ENCODE results near the gene VSIG8.
"Not testable (repeated sequence)": the region's sequence is repeated elsewhere in the genome, so short reads cannot be mapped to it uniquely, and the experiment has no call there.

The VSIG8 gene

DNA sequence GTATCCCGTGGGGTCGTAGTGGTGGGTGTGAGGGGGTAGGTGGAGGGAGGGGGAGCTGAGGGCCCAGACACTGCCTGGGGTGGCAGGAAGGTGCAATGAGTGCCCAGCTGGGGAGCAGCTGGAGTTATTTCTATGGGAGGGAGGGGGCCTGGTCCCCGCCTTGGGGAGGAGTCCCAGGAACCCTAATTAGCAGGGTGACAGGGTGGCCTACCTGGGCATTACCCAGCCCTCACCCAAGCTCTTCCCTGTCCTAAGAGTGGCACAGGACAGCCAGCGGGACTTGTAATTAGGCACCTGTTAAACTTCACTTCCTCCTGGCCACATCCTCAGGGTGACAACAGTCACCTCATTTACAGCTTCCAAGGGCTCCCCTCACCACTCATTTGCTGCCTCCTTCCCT, at the start of gene VSIG8:
TSS of gene VSIG8 (minus strand) at position 101 of the 400 bp plus-strand sequence. CDS start 136 bp downstream, outside the sequence.
- DNase-seq (ENCODE audit: low read depth): no peak

- no peak for DNase-seq (ENCODE audit: low read depth)
Measured at GRCh38 chr1:159911326-159912070, 49.0 kb upstream of the VSIG8 start.

GRCh38 chr1:159908031-159908940, 45.8 kb upstream of the VSIG8 start:
- no peak for DNase-seq (ENCODE audit: low read depth)

GRCh38 chr1:159906960-159907359, 44.5 kb upstream of the VSIG8 start:
- no peak for DNase-seq (ENCODE audit: low read depth)

DNA sequence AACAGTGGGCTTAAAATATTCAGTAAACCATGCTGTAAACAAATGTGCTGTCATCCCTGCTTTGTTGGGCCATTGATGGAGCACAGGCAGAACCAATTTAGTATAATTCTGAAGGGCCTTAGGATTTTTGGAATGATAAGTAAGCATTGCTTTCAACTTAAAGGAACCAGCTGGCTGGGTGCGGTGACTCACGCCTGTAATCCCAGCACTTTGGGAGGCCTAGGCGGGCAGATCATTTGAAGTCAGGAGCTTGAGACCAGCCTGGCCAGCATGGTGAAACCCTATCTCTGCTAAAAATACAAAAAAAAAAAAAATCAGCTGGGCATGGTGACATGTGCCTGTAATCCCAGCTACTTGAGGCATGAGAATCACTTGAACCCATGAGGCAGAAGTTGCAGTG, 41.6 kb upstream of the VSIG8 start:
- not testable (repeated sequence) for DNase-seq (ENCODE audit: low read depth)

GRCh38 chr1:159902541-159902940, 40.1 kb upstream of the VSIG8 start:
- DNase-seq (ENCODE audit: low read depth): no peak

GRCh38 chr1:159900755-159901360, 38.4 kb upstream of the VSIG8 start:
- DNase-seq (ENCODE audit: low read depth): no peak

DNA sequence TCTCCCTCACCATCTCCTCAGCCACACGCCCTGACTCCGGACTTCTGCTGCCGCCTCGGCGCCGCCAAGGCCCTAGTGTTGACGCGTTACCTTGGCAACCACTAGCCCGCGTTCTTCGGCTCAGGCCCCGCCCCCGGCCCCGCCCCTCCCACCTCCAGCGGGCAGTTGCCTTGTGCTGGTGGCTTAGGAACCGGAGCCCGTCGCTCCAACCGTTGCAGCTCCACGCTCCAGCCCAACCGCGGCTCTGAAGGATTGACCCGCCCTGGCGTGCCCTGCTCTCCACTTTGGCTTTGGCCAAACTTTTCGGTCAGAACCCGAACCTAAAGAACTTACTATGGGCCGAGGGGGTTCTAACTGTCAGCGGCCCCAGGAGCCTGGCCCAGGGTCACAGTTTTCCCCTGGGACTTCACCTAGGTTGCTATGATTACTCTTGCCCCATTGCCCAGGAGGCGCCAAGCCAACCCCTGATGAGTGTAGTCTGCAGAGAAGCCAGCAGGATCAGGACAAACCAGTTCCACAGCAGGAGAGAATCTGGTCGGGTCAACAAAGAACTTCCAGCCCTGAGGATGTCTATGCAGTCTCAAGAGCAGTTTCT, 37.7 kb upstream of the VSIG8 start, which contains the start of gene CFAP45:
TSS of gene CFAP45 (minus strand) at position 80 of the 595 bp plus-strand sequence. CDS start at position 13, 67 bp downstream.
- no peak for DNase-seq (ENCODE audit: low read depth)

DNA sequence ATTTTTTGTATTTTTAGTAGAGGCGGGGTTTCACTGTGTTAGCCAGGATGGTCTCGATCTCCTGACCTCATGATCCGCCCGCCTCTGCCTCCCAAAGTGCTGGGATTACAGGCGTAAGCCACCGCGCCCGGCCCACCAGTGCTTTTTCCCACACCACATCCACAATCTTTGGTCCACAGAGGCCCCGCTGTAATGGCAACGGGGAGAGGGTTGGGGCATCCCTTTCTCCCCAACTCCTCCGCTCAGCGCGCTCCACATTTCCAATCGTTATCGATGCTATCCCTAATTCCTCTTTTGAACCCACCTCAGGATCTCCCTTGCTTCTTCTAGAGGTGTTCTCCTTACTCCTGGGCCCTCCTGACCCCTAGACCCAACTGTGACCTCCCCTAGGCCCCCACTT, 37.2 kb upstream of the VSIG8 start:
- not testable (repeated sequence) for DNase-seq (ENCODE audit: low read depth)

DNA sequence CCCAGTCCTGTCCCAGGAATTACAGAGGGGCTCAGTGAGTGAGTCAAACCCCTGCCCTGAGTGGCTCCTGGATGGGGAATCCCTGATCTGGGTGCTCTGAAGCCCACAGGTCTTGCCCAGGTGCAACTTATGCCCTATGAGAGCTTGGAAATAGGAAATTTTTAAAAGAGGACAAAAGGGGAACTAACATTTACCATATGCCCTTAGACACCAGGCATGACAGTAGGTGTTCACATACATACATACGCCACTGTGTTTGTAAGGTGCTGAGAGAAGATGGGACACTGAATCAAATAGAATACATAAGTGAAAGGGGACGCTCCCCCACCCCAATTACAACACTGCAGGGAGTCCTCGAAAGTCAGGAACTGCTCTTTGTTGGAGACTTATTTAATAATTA, 36.1 kb upstream of the VSIG8 start:
- no peak for DNase-seq (ENCODE audit: low read depth)

GRCh38 chr1:159897962-159898361, 35.5 kb upstream of the VSIG8 start:
- no peak for DNase-seq (ENCODE audit: low read depth)

- DNase-seq (ENCODE audit: low read depth): no peak
Measured at GRCh38 chr1:159896546-159896930, 34.1 kb upstream of the VSIG8 start.

- DNase-seq (ENCODE audit: low read depth): no peak
Measured at GRCh38 chr1:159895836-159896545, 33.5 kb upstream of the VSIG8 start.

- no peak for DNase-seq (ENCODE audit: low read depth)
Measured at GRCh38 chr1:159895286-159895685, 32.8 kb upstream of the VSIG8 start.

GRCh38 chr1:159892944-159893343, 30.5 kb upstream of the VSIG8 start:
- DNase-seq (ENCODE audit: low read depth): no peak

DNA sequence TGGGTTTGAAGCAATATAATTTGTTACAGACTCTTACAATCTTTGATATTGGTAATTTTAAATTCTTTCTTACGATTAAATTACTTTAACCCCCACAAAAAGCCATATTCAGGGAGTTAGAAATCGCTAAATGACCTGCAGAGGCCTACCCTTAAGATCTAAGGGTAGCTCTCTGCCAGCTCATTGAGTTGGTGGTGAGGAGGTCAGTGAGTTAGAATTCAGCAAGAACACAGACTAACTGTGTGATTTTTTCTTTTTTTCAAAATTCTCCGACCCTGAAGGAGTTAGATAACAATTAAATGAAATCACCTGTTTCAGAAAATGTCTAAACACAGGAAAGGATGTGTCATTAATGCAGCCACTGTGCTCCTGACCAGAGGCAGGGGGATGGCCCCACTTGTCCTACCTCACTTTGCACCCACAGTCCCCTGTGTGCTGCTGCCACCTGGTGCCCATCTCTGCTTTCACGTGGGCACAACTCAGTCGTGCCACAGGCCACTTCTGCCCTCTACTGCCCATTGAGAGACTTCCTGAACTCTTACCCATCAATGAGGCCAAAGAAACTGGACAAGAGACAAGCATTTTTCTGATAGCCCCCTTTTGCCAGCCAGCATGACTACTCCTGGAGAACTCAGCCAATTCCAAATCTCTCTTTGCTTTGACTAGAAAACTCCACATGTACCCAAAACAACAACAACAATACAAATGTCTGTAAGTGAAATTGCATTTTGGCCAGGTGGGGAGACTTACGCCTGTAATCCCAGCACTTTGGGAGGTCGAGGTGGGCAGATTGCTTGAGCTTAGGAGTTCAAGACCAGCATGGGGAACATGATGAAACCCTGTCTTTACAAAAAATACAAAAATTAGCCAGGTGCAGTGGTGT, 29.1 kb upstream of the VSIG8 start:
- DNase-seq (ENCODE audit: low read depth): peak; percentile 68

DNA sequence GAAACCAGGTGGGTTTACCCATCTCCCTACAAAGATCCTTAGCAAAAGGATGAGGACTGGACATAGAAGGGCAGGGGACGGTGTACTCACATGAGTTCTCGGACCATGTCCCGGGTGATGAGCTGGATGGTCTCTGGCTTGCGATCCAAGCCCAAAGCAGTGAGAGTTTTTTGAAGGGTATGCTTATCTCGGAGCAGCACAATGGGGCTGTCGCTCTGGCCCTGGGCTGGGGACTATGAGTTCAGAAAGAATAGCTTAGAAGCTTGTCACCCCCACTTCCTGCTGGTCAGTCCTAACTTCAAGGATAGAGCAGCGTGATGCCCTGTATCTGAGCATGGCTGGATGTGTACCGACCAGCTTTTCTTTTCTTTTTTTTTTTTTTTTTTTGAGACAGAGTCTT, 27.9 kb upstream of the VSIG8 start:
- no peak for DNase-seq (ENCODE audit: low read depth)

GRCh38 chr1:159889821-159890252, 27.4 kb upstream of the VSIG8 start:
- DNase-seq (ENCODE audit: low read depth): no peak

- no peak for DNase-seq (ENCODE audit: low read depth)
Measured at GRCh38 chr1:159889202-159889601, 26.7 kb upstream of the VSIG8 start.

GRCh38 chr1:159884296-159884695, 21.8 kb upstream of the VSIG8 start:
- no peak for DNase-seq (ENCODE audit: low read depth)
